ENCODE data around the gene RRM2.
A peak's percentile ranks its signal among the peaks of the same experiment; 100 is the strongest.
"Not testable (repeated sequence)": the region's sequence is repeated elsewhere in the genome, so short reads cannot be mapped to it uniquely, and the experiment has no call there.

Gene RRM2

DNA sequence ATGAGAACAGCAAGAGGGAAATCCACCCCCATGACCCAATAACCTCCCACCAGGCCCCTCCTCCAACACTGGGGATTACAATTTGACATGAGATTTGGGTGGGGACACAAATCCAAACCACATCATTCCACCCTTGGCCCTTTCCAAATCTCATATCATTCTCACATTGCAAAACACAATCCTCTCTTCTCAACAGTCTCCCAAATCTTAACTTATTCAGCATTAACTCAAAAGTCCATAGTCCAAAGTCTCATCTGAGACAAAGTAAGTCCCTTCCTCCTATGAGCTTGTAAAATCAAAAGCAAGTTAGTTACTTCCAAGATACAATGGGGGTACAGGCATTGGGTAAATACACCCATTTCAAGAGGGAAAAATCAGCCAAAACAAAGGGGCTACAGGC is 17.6 kb upstream of the RRM2 start:
- not testable (repeated sequence) for H3K27ac Mint-ChIP-seq; H3K27me3 Mint-ChIP-seq; H3K4me1 Mint-ChIP-seq; ATAC-seq; H3K36me3 Mint-ChIP-seq (ENCODE audit: low read depth); DNase-seq; H3K4me3 Mint-ChIP-seq
- peaks cover 11% of the 10 kb centered on the region for H3K9me3 Mint-ChIP-seq

DNA sequence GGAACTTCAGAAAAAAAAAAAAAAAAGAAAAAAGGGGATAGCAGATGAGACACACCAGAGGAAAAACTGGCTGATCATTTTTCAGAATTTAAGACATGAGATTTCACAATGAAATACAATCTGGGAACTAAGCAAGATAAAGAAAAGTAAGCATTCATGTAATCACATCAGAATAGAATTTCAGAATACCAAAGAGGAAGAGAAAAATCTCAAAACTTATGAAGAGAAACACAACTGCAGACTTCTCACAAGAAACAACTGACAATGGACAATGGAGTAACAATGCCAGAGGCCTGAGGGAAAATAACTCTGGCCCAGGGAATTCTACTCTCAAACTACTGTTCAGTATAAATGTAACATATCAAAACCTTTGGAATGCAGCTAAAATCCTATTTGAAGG is 13.2 kb upstream of the RRM2 start:
- no peak overlapping the region for H3K4me3 Mint-ChIP-seq
- DNase-seq = no peak
- ATAC-seq = no peak
- no peak overlapping the region for H3K27ac Mint-ChIP-seq
- H3K9me3 Mint-ChIP-seq = peaks cover 11% of the 10 kb centered on the region
- H3K27me3 Mint-ChIP-seq = no peaks in the 10 kb centered on the region
- H3K36me3 Mint-ChIP-seq (ENCODE audit: low read depth) = no peaks in the 10 kb centered on the region
- no peaks in the 10 kb centered on the region for H3K4me1 Mint-ChIP-seq

DNA sequence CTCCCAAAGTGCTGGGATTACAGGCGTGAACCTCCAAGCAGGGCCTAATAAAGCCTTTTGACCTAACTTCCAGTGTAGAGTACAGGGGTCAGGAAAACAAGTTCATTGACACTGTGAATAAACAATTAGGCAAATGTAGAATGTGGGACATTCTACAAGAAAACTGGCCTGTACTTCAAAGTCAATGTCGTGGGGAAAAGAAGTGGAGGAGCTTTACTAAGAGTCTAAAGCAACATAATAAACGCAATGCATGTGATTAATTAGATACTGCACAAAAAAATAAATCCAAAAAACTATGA is 3.6 kb upstream of the RRM2 start:
- Mint-ChIP-seq H3K9me3 (no peaks in the 10 kb centered on the region), H3K36me3 (ENCODE audit: low read depth) (peaks cover 22% of the 10 kb centered on the region), H3K27ac (no peak overlapping the region), H3K4me1 (peaks cover 32% of the 10 kb centered on the region), H3K27me3 (no peaks in the 10 kb centered on the region), H3K4me3 (no peak overlapping the region)
- ATAC-seq (no peak), DNase-seq (no peak)

DNA sequence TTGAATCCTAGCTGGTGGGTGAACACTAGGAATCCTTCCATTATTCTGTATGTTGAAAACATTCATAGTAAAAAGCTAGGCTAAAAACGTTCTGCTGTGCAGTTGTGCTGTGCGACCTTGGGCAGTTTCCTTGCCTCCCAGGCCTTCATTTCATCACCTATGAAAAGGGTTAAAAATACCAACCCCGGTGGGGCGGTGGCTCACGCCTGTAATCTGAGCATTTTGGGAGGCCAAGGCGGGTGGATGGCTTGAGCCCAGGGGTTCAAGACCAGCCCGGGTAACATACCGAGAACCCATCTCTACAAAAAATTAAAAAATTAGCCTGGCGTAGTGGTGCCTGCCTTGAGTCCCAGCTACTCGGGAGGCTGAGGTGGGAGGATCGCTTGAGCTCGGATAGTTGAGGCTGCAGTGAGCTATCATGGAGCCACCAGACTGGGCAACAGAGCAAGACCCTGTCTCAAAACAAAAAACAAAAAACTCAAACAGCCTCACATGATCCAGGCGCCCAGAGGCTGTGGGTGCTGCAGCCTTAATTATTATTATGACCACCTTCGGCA is 2.9 kb upstream of the RRM2 start:
- Mint-ChIP-seq H3K27me3 (no peaks in the 10 kb centered on the region), H3K4me3 (peak overlapping the region; percentile 99), H3K27ac (peak overlapping the region; percentile 98), H3K9me3 (no peaks in the 10 kb centered on the region), H3K36me3 (ENCODE audit: low read depth) (peaks cover 29% of the 10 kb centered on the region), H3K4me1 (peaks cover 38% of the 10 kb centered on the region)
- ATAC-seq (no peak), DNase-seq (no peak)

DNA sequence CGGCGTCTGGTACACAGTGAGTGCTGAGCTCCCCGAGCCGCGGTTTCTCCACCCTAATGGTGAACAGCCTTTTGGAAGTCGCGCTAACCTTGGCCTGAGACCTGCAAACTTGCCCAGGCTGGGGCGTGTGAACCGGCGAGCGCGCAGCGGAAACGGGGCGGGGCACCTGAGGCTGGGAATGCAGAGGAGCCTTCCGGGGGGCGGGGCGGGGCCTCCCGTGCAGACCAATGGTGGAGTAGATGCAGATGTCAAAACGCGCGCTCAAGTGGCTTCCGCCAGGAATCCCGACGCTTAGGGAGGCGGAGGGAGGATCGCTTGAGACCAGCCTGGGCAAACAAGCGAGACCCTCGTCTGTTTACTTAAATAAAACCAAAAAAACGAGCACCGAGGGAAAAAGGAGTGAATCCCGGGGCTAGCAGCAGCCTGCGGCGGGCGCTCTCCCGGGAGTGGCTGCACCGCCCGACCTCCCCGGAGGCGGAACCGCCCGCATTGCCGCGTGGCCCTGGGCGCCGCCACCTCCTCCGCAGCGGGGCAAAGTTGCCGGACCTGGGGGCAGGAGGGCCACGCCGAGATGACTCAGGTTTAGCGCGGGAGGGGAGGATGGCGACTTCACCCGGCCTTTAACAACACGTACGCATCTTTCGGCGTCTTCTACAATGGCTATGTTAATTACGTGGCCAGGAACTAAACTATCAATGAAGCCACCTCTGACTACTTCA is 2.2 kb upstream of the RRM2 start:
- peak overlapping the region; percentile 99 for H3K4me3 Mint-ChIP-seq

DNA sequence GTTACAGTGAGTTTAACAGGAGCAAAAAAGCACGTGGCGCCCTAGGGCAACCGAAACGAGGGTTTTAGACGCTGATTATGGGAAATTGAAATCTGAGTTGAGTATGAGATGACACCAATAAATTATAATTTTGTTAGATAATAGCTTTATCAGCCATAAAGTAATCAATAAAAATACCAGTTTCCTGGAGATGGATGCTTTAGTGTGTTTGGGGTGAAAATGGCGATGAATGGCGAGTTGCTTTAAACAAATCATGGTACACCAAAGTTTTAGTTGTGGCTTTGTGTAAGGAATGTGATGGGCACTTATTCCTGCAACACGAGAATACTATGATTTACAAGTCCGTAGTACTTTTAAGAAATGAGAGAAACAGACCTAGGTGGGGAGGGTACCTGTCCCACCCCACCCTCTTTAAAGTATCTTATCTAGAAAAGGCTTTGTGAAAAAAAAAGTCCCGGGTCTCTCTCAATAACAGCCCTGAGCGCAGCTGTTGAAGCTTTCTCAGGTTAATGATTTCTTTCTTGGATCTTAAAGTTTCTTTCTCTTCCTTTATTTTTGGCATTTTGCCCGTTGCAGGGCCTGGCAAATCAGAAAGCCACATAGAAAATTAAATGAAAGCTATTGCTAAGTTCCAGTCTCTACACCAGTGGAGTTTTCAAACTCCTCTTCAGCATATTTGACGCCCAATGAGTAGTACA is 1.5 kb upstream of the RRM2 start:
- no peaks in the 10 kb centered on the region for H3K9me3 Mint-ChIP-seq
- no peak for DNase-seq
- peak overlapping the region; percentile 99 for H3K4me3 Mint-ChIP-seq
- no peak for ATAC-seq
- H3K27me3 Mint-ChIP-seq = no peaks in the 10 kb centered on the region
- H3K27ac Mint-ChIP-seq = peak overlapping the region; percentile 98
- peaks cover 50% of the 10 kb centered on the region for H3K4me1 Mint-ChIP-seq
- H3K36me3 Mint-ChIP-seq (ENCODE audit: low read depth) = peaks cover 43% of the 10 kb centered on the region

More for the DNA sequence above, 2.2 kb upstream of the RRM2 start:
- Mint-ChIP-seq H3K9me3 (no peaks in the 10 kb centered on the region), H3K4me1 (peaks cover 44% of the 10 kb centered on the region), H3K36me3 (ENCODE audit: low read depth) (peaks cover 36% of the 10 kb centered on the region), H3K27ac (peak overlapping the region; percentile 98), H3K27me3 (no peaks in the 10 kb centered on the region)
- ATAC-seq = peak; percentile 62
- DNase-seq = peak; percentile 98

DNA sequence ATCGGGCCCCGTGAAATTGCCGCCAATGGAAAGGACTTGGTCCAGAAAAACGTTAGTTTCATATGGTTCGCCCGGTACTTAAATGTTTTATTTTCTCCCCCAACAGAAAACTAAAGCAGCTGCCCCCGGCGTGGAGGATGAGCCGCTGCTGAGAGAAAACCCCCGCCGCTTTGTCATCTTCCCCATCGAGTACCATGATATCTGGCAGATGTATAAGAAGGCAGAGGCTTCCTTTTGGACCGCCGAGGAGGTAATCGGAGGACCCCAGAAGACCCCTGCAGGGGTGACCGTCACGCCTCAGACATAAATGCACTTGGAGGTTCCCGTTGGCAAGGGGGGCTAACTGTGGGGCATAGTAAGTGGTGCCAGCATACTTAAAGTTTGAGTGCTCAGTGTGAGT is 742 bp downstream of the RRM2 start:
- Mint-ChIP-seq H3K36me3 (ENCODE audit: low read depth) (peaks cover 65% of the 10 kb centered on the region), H3K4me1 (peaks cover 59% of the 10 kb centered on the region), H3K27me3 (no peaks in the 10 kb centered on the region), H3K27ac (peak overlapping the region; percentile 97), H3K4me3 (peak overlapping the region; percentile 99), H3K9me3 (no peaks in the 10 kb centered on the region)
- no peak for DNase-seq
- ATAC-seq = no peak

DNA sequence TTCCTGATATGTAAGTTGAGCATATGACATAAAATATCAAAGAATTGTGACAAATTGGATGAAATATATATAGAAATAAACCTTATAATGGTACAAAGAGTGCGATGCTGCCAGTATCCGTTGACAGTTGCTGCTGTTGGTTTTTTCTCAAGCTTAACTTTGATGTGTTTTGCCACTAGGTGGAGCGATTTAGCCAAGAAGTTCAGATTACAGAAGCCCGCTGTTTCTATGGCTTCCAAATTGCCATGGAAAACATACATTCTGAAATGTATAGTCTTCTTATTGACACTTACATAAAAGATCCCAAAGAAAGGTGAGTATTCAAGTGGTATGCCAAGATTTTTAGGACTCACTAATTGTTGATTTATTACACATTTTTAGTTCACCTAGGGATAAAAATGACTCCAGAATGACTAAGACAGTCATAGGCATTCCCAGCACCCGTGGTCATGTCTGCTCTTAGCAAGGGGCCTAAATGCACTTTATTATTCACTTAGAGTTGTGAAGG is 2.1 kb downstream of the RRM2 start:
- H3K9me3 Mint-ChIP-seq = no peaks in the 10 kb centered on the region
- no peak for DNase-seq
- H3K27ac Mint-ChIP-seq = peak overlapping the region; percentile 97
- H3K27me3 Mint-ChIP-seq = no peaks in the 10 kb centered on the region
- no peak for ATAC-seq
- peaks cover 64% of the 10 kb centered on the region for H3K4me1 Mint-ChIP-seq
- H3K4me3 Mint-ChIP-seq = peak overlapping the region; percentile 99
- peaks cover 76% of the 10 kb centered on the region for H3K36me3 Mint-ChIP-seq (ENCODE audit: low read depth)

DNA sequence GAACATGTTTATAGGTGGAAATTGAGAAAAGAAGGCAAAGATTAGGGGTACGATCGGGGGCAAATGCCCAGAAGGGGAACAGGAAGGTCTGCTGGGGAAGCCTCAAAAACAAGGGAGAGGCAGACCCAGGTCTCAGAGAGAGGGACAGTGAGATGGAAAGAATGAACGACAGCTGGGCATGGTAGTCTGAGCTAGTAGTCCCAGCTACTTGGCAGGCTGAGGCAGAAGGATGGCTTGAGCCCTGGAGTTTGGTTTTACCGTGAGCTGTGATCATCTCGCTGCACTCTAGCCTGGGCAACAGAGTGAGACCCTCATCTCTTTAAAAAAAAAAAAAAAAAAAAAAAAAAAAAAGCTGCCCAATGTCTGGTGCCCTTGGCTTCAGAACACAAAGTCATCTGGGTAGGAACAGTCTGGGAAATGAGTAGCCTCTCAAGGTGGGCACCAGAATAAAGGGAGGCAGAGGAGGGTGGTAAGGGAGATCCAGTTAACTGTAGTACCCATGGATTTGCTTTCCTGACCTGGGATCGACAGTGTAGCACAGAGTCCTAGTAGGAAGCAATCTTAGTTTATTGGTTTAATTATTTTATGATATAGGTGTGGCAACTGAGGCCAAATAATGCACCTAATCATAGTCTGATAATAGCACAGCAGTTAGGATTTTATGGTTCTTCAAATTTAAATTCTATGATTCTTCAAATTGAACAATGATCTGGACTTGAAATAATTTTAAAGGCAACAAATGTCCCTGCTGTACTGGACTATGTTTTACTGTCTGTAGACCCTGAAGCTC is 3.5 kb downstream of the RRM2 start:
- peak overlapping the region; percentile 68 for H3K27ac Mint-ChIP-seq

DNA sequence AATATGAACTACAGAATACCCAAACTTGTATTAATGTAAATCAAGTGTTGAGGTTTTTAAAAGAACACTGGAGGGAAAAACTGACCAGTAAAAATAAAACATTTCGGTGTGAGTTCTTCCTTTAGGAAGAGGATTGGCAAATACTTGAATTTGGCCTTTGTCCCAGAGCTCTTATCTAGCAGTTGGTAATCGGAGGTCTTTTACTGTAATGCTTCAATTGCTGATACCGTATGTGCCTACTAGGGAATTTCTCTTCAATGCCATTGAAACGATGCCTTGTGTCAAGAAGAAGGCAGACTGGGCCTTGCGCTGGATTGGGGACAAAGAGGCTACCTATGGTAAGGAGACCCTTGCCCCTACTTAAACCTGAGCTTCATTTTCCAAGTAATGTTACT is 4.1 kb downstream of the RRM2 start:
- H3K9me3 Mint-ChIP-seq = no peaks in the 10 kb centered on the region
- ATAC-seq = no peak
- H3K27me3 Mint-ChIP-seq = no peaks in the 10 kb centered on the region
- H3K27ac Mint-ChIP-seq = no peak overlapping the region
- H3K4me1 Mint-ChIP-seq = peaks cover 59% of the 10 kb centered on the region
- H3K36me3 Mint-ChIP-seq (ENCODE audit: low read depth) = peaks cover 84% of the 10 kb centered on the region
- no peak for DNase-seq
- peak overlapping the region; percentile 38 for H3K4me3 Mint-ChIP-seq

More for the DNA sequence above, 3.5 kb downstream of the RRM2 start:
- H3K36me3 Mint-ChIP-seq (ENCODE audit: low read depth) = peaks cover 84% of the 10 kb centered on the region
- no peaks in the 10 kb centered on the region for H3K9me3 Mint-ChIP-seq
- H3K27me3 Mint-ChIP-seq = no peaks in the 10 kb centered on the region
- H3K4me3 Mint-ChIP-seq = peak overlapping the region; percentile 99
- peaks cover 63% of the 10 kb centered on the region for H3K4me1 Mint-ChIP-seq
- ATAC-seq (no peak), DNase-seq (no peak)

DNA sequence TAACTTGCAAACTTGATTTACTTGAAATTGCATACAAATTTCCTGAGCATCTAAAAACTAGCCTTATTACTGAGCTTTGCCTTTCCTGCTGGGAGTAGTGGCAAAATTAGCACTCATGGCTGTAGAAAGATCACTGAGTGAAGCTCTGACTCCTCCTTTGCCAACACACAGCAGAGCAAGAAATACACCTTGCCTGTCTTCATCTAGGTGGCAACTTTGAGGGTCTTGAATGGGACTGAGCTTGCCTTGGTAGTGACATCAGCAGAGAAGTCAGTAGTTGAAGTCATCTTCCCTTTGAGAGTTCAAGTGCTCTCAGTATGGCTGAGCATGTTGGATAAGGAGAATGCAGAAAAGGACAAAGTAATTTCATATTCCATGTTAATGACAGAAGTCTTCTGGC is 5.9 kb downstream of the RRM2 start:
- H3K4me3 Mint-ChIP-seq = peak overlapping the region; percentile 15

DNA sequence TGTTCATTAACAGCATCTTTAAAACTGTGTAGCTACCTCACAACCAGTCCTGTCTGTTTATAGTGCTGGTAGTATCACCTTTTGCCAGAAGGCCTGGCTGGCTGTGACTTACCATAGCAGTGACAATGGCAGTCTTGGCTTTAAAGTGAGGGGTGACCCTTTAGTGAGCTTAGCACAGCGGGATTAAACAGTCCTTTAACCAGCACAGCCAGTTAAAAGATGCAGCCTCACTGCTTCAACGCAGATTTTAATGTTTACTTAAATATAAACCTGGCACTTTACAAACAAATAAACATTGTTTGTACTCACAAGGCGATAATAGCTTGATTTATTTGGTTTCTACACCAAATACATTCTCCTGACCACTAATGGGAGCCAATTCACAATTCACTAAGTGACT is 7.0 kb downstream of the RRM2 start:
- peaks cover 43% of the 10 kb centered on the region for H3K4me1 Mint-ChIP-seq
- no peak for ATAC-seq
- H3K27ac Mint-ChIP-seq = no peak overlapping the region
- no peak overlapping the region for H3K4me3 Mint-ChIP-seq
- no peaks in the 10 kb centered on the region for H3K9me3 Mint-ChIP-seq
- no peaks in the 10 kb centered on the region for H3K27me3 Mint-ChIP-seq
- H3K36me3 Mint-ChIP-seq (ENCODE audit: low read depth) = peaks cover 86% of the 10 kb centered on the region
- DNase-seq = no peak

More for the DNA sequence above, 5.9 kb downstream of the RRM2 start:
- H3K9me3 Mint-ChIP-seq = no peaks in the 10 kb centered on the region
- no peaks in the 10 kb centered on the region for H3K27me3 Mint-ChIP-seq
- H3K36me3 Mint-ChIP-seq (ENCODE audit: low read depth) = peaks cover 95% of the 10 kb centered on the region
- peaks cover 53% of the 10 kb centered on the region for H3K4me1 Mint-ChIP-seq
- DNase-seq (no peak), ATAC-seq (no peak)
- H3K27ac Mint-ChIP-seq = peak overlapping the region; percentile 5

DNA sequence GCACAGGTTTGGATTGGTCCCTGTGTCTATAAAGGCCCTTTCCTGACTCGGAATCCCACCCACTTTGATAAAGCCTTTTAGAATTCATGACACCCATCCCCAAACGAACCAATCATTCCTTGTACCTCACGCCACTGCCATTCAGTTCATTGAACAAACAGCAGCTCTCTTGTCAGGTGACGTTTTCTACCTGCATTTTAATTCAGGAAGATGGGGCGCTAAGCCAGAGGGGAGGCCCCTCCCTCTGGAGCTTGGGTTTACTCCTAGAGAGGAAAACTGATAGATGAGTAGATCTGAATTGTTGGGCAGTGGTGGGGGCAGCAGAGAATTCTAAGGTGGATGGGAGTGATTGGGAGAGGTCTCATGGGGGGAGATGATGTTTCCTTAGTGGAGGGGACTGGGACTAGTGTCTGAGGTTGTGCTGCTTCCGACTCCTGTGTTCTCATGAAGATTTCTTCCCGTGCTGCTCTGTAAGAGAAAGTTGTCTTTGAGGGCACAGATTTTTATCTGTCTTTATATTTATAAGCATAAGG is 9.6 kb downstream of the RRM2 start:
- ATAC-seq (no peak), DNase-seq (no peak)
- H3K4me3 Mint-ChIP-seq = no peak overlapping the region
- no peaks in the 10 kb centered on the region for H3K9me3 Mint-ChIP-seq
- H3K27me3 Mint-ChIP-seq = no peaks in the 10 kb centered on the region
- H3K4me1 Mint-ChIP-seq = peaks cover 25% of the 10 kb centered on the region
- no peak overlapping the region for H3K27ac Mint-ChIP-seq
- H3K36me3 Mint-ChIP-seq (ENCODE audit: low read depth) = peaks cover 68% of the 10 kb centered on the region

DNA sequence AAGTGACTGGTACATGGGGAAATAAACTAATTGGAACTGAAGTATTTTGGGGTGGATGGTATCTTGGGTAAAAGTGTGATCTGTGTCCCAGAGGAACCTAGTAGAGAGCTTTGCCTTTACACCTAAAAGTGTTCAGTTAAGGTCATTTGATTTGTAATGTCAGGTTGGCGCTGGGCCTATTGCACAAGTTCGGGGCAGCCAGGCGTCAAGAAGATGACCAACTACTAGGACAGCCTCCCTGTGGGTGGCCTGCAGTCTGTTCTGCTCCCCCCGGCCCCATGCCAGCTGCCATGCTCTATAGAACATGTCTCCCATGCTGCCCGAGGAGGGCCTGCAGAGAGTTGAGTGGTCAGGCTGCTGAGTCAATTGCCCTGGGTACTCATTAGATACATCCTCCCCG is 10.1 kb downstream of the RRM2 start:
- no peaks in the 10 kb centered on the region for H3K9me3 Mint-ChIP-seq
- H3K27ac Mint-ChIP-seq = no peak overlapping the region
- H3K4me3 Mint-ChIP-seq = no peak overlapping the region
- H3K36me3 Mint-ChIP-seq (ENCODE audit: low read depth) = peaks cover 63% of the 10 kb centered on the region
- peaks cover 24% of the 10 kb centered on the region for H3K4me1 Mint-ChIP-seq
- ATAC-seq (no peak), DNase-seq (no peak)
- H3K27me3 Mint-ChIP-seq = no peaks in the 10 kb centered on the region

Measured in activated naive CD8-positive, alpha-beta T cell treated with anti-CD3 and anti-CD28 coated beads, Interleukin-2, amount 50 U/mL, for 24 hours (primary cell).